ENCODE measurements around the gene GDPGP1.

GRCh38 chr15:90191794-90192509 lies 42.1 kb upstream of the GDPGP1 start:
- TF ChIP-seq, protein P1, sequence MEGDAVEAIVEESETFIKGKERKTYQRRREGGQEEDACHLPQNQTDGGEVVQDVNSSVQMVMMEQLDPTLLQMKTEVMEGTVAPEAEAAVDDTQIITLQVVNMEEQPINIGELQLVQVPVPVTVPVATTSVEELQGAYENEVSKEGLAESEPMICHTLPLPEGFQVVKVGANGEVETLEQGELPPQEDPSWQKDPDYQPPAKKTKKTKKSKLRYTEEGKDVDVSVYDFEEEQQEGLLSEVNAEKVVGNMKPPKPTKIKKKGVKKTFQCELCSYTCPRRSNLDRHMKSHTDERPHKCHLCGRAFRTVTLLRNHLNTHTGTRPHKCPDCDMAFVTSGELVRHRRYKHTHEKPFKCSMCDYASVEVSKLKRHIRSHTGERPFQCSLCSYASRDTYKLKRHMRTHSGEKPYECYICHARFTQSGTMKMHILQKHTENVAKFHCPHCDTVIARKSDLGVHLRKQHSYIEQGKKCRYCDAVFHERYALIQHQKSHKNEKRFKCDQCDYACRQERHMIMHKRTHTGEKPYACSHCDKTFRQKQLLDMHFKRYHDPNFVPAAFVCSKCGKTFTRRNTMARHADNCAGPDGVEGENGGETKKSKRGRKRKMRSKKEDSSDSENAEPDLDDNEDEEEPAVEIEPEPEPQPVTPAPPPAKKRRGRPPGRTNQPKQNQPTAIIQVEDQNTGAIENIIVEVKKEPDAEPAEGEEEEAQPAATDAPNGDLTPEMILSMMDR (IDR thresholded peaks at IDR 0.05), result no peak
- TF ChIP-seq POLR2AphosphoS5 (IDR thresholded peaks at IDR 0.05) (peak in 1 of 3 donors; percentile 20), EP300 (IDR thresholded peaks at IDR 0.05) (no peak)
